G401 (cell line): ENCODE measurements around the gene FCGBP. TPM values are rescaled to one million over a fixed set of nuclear protein-coding genes. Genes with fewer than 3 reads are reported as not detected.
A peak's percentile ranks its signal among the peaks of the same experiment; 100 is the strongest.
"Not testable (repeated sequence)": the region's sequence is repeated elsewhere in the genome, so short reads cannot be mapped to it uniquely, and the experiment has no call there.

ENCODE experiments used
- DNase-seq: peaks from one replicate; pipeline ENCODE4 v3.0.0-alpha.2; 2015; ENCODE audit warnings: low spot score
- in situ Hi-C: cut with HindIII; loops from 2 replicates; pipeline ENCODE4 v1.10.0; 2016; ENCODE audit warnings: low sequenced_read_pairs, mixed read lengths
- total RNA-seq: library from RNA; depleted of rRNA; stranded (reverse); fragments of >200 nt; shearing (Covaris generic); gene quantifications from 2 replicates; pipeline ENCODE4 v1.2.3, GENCODE V29; 2014; rRNA removed

Gene FCGBP
- total RNA-seq: 0.55 and 0.61 TPM in 2 replicates

GRCh38 chr19:39934584-39935363, at the start of gene FCGBP:
Gene FCGBP (minus strand): TSS chr19:39934634.
- no peak for DNase-seq
- in situ Hi-C loops: no loop called here

GRCh38 chr19:39983695-39984300, 49.4 kb upstream of the FCGBP start:
- no peak for DNase-seq
- in situ Hi-C loops: no loop called here

GRCh38 chr19:39982883-39983282, 48.4 kb upstream of the FCGBP start:
- DNase-seq: no peak
- in situ Hi-C loops: no loop called here

GRCh38 chr19:39974377-39975155, 40.1 kb upstream of the FCGBP start:
- in situ Hi-C loops: no loop called here
- DNase-seq: no peak

GRCh38 chr19:39971380-39972035, 37.1 kb upstream of the FCGBP start:
- in situ Hi-C loops: no loop called here
- DNase-seq: no peak

- in situ Hi-C loops: no loop called here
- DNase-seq: peak; percentile 100
Observed at GRCh38 chr19:39970675-39971379, 36.4 kb upstream of the FCGBP start, which contains the start of gene PSMC4. Gene PSMC4 (plus strand): TSS chr19:39971165. CDS start chr19:39971203, 38 bp downstream.

GRCh38 chr19:39970425-39970674, 35.9 kb upstream of the FCGBP start:
- in situ Hi-C loops: no loop called here
- DNase-seq: no peak

GRCh38 chr19:39969681-39970424, 35.4 kb upstream of the FCGBP start:
- in situ Hi-C loops: no loop called here
- DNase-seq: no peak

GRCh38 chr19:39969266-39969665, 34.8 kb upstream of the FCGBP start:
- in situ Hi-C loops: no loop called here
- DNase-seq: no peak

GRCh38 chr19:39968789-39969188, 34.4 kb upstream of the FCGBP start:
- in situ Hi-C loops: no loop called here
- no peak for DNase-seq

- in situ Hi-C loops: no loop called here
- no peak for DNase-seq
Observed at GRCh38 chr19:39967561-39967960, 33.1 kb upstream of the FCGBP start.

- no peak for DNase-seq
- in situ Hi-C loops: no loop called here
Observed at GRCh38 chr19:39966617-39967016, 32.2 kb upstream of the FCGBP start.

- in situ Hi-C loops: no loop called here
- no peak for DNase-seq
Observed at GRCh38 chr19:39963898-39964297, 29.5 kb upstream of the FCGBP start.

GRCh38 chr19:39959407-39959806, 25.0 kb upstream of the FCGBP start:
- in situ Hi-C loops, DNase-seq: not testable (repeated sequence)

GRCh38 chr19:39958942-39959341, 24.5 kb upstream of the FCGBP start:
- DNase-seq, in situ Hi-C loops: not testable (repeated sequence)

- in situ Hi-C loops, DNase-seq: not testable (repeated sequence)
Observed at GRCh38 chr19:39957886-39958285, 23.5 kb upstream of the FCGBP start.

GRCh38 chr19:39953915-39954314, 19.5 kb upstream of the FCGBP start:
- in situ Hi-C loops: no loop called here

GRCh38 chr19:39951686-39952085, 17.3 kb upstream of the FCGBP start:
- in situ Hi-C loops: no loop called here
- DNase-seq: no peak

More at GRCh38 chr19:39953915-39954314, 19.5 kb upstream of the FCGBP start:
- no peak for DNase-seq
